NCI-H526 treated with DMSO at 0.1 percent for 48 hours (cell line): ENCODE measurements around the gene TINAGL1.

Experiments used
- DNase-seq: peaks from one replicate; lab custom pipeline; 2025; lab: John Stamatoyannopoulos, UW

TINAGL1 gene, protein sequence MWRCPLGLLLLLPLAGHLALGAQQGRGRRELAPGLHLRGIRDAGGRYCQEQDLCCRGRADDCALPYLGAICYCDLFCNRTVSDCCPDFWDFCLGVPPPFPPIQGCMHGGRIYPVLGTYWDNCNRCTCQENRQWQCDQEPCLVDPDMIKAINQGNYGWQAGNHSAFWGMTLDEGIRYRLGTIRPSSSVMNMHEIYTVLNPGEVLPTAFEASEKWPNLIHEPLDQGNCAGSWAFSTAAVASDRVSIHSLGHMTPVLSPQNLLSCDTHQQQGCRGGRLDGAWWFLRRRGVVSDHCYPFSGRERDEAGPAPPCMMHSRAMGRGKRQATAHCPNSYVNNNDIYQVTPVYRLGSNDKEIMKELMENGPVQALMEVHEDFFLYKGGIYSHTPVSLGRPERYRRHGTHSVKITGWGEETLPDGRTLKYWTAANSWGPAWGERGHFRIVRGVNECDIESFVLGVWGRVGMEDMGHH

DNA sequence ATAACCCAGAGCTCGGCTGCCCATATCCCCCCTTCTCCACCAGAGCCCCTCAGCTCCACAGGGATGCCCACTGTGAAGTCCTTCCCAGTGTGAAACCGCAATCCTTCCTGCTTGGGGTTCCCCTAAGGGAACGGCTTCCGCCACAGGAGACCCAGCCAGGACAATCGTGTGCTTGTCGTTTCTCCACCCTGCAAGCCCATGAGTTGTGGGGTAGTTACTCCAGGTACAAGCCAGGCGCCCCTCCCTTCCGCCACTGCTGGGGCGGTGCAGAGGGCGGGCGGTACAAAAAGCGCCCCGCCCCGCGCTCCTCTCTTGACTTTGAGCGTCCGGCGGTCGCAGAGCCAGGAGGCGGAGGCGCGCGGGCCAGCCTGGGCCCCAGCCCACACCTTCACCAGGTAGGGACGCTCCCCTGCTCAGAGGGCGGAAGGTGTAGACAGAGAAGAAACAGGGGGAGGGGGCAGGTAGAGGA lies at the start of gene TINAGL1:
TSS of gene TINAGL1 (plus strand) at position 315 of the 469 bp plus-strand sequence. CDS start 634 bp downstream, outside the sequence.
- no peak for DNase-seq

DNA sequence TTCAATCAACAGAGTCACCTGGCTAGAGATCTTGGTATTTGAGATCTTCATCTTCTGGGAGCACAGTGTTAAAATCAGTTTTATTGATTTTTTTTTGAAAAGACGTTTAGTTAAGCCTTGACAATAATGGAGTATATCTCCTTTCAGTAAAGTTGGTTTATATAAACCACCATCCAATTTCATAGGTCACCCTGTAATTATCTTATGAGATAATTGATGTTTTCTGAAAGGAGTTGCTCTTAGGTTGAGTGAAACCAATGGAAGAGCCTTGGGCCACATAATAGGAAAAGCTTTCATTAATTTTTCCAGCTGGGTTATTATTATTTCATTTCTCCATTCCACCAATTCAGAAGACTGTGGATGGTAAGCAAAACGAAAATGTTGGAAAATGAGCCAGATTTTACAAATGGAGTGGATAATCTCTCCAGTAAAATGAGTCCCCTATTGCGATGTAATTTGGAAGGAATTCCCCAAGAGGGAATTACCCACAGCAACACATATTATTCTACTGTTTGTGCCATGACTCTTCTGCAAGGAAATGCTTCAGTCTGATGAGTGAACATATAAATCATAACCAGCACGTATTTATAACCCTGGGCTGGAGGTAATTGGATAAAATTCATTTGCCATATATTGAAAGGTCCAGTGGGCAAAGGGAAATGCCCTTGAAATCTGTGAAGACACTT lies 46.2 kb upstream of the TINAGL1 start:
- no peak for DNase-seq

DNA sequence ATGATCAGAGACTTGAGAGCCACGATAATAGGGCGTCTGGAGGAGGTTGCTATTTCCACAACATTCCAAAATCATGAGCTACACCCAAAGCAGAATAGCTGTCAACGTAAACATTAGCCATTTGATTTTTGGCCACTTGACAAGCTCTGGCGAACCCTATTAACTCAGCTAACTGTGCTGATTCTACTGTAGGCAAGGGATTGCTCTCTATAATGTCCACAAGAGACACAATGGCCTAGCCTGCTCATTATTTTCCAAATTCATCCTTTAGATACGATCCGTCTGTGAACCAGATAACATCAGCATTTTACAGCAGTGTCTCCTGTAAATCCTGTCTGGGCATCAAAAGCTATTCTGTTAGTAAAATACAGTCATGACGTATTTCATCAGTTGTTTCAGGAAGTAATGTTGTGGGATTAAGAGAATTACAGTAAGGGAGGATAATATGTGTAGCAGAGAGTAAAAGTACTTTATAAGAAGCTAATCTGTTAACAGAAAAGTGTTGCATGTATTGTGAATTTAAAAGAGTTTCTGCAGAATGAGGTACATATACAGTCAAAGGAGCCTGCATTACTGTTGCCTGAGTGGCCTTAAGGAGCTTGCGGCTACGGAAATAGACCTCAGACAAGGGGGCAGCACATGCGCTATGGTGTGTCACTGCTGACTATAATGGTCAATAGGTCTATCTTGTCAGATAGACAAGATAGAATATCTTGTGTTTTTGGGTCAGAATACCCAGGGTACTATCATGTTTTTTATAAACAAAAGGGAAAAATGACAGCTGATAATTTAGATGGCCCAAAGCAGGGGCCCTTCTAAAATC lies 44.9 kb upstream of the TINAGL1 start:
- DNase-seq = no peak

DNA sequence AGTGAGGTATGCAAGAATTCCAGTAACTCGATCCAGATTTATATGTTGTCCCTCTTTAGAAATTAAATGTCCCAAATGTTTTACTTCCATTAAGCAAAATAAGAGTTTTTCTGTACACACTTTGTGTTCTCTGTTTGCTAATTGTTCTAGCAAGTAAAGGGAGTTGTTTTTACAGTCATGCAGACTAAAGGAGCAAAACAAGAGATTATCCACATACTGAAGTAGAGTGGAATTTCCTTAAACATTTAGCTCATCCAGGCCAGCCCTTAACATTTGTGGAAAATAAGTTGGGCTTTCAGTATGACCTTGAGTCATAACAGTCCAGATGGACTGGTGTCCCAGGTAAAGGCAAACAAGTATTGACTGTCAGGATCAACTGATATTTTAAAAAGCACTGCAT lies 44.1 kb upstream of the TINAGL1 start:
- no peak for DNase-seq

DNA sequence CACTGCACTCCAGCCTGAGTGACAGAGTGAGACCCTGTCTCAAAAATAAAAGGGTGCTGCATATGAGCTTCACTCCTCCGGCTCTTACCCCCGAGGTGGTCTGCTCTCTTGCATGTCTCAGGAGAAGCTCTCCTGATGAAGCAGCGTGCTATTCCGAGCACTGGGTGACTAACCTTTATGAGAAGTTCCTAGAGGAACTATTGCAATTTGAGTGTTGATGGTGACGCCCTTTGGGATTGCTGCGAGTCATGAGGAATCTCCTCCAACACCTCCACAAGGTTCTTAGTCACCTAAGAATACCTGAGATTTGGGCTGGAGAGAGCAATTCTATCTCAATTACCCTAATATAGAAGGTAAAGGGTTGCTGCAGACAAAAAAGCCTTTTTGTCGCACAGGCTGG lies 40.8 kb upstream of the TINAGL1 start:
- no peak for DNase-seq

DNA sequence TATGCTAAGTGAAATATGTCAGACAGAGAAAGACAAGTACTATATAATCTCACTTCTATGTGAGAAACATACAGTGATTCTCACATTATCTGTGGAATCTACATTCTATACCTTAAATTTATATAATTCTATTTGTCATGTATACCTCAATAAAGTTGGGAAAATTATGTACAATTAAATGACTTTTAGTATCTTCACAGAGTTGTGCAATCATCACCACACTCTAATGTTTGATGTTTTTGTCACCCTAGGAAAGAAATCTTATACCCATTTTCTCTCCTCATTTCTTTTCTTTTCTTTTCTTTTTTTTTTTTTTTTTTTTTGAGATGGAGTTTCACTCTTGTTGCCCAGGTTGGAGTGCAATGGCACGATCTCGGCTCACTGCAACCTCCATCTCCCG lies 37.0 kb upstream of the TINAGL1 start:
- no peak for DNase-seq

DNA sequence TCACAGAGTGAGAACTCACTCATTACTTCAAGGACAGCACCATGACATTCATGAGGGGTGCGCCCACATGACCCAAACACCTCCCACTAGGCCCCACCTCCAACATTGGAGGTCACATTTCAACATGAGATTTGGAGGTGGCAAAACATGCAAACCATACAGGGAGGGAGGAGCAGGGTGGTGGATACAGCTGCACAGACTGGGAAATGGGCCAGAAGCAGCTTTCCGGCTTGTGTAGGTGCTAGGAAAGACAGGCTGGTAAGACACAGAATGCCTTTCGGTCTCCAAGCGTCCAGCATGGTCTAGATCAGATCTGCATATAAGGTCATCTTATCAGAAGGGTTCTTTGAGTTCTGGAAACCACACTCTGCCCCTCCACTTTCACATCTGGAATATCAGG lies 35.1 kb upstream of the TINAGL1 start:
- no peak for DNase-seq

DNA sequence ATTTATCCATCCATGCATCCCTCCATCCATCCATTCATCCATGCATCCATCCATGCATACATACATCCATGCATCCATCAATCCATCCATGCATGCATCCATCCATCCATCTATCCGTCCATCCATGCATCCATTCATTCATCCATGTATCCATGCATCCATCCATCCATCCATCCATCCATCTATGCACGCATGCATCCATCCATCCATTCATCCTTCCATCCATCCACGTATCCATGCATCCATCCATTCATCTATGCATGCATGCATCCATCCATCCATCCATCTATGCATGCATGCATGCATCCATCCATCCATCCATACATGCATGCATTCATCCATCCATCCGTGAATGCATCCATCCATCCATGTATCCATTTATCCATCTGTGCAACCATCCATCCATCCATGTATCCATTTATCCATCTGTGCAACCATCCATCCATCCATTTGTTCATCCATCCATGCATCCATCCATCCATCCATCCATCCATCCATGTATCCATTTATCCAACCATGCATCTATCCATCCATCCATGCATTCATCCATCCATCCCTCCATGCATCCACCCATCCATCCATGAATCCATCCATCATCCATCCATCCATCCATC lies 30.3 kb upstream of the TINAGL1 start:
- no peak for DNase-seq

DNA sequence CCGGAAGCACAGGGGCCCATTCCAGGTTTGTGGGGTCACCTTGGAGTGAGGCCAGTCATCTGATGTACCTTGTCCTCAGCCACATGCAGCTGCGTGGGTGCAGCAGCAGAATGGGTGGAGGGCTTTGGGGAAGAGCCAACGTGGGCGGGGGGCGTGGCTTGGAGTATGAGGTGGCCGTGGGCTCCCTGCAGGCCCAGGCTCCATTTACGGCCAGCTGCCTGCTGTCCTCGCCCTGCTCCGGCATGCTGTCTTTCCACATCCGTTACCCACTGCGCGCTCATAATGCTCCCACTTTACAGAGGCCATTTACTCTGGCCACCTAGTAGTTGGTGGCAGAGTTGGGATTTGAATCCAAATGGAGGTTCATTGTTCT lies 27.8 kb upstream of the TINAGL1 start:
- no peak for DNase-seq

DNA sequence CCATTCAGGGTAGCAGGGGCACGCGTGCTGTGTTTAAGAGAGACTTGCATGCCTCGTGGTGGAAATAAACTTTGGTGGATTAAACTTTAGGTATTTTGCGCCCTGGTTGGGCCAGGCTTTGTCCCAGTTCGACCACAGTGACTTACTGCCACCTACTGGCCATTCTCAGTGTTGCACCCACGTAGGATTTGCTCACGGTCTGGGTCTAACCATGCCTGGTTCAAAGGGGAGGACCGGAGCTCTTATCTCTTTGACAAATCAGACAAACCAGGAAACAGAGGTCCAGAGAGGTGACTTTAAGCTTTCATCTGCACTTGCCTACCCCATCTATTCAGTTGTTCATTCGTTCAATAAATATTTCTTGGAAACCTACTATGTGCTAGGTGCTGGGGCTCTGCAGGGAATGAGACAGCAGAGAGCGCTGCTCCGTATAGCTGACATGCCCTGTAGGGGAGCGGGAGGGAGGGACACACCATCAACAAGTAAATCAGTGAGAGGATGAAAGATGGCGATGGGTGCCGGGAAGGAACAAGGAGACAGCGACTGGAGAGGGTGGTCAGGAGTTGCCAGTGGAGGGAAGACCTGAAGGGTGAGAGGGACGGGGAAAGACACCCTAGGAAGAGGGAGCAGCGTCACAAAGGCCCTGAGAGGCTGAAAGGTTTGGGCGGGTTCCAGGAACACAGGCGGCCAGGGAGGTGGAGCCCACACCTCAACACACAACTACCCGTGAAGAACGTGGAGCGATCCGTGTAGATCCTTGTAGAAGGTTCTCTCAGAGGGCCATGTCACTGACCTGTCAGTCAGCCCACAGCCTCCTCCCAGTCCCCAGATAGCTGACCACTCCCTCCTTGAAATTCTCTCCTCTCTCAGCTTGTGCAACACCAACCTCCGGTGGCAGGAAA lies 27.2 kb upstream of the TINAGL1 start:
- peak; percentile 80 for DNase-seq

DNA sequence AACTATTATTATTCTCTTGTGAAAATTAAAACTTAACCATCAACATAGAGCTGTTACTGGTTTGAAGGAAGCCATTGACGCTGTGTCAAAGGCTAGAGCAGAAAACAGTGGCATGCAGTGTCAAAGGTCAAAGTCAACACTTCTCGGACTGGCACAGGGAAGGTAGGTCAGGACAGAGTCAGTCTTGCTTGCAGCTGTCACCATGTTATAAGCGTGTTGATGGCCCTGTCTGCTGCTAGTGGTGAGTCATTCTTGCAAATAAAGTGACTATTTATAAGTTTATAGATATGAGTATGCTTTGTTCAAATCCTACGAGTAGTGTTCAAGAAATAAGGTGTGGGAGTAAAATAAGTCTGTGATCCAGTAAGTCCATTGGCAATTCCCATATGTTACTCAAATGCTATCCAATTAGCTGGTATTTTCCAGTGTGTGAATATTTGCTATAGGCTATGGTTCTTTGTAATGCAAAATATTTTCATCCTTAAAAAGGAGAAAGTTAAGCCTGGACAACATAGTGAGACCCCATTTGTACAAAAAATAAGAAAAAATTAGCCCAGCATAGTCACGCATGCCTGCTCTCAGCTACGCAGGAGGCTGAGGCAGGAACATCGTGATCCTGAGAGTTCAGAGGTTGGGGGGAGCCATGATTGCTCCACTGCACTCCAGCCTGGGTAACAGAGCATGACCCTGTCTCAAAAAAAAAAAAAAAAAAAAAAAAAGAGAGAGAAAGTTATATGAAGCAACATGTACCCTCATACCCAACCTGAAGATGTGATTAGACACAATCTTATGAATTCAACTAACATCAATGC lies 26.3 kb upstream of the TINAGL1 start:
- DNase-seq = no peak

DNA sequence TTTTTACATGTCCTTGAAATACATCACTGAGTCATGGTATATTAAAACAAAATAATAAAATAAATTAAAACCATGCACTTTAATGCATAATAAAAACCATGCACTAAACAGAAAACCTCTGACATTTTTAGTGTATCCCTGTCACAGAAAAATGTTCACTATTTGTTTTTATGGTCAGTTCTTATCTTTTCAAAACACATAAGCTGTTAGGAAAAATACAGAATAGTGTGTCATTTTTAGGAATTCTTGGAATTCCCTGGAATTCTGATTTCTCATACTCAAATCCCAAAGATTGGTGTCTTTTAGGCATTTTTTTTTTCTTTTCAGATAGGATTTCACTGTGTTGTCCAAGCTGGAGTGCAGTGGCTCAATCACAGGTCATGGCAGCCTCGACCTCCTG lies 25.1 kb upstream of the TINAGL1 start:
- no peak for DNase-seq

DNA sequence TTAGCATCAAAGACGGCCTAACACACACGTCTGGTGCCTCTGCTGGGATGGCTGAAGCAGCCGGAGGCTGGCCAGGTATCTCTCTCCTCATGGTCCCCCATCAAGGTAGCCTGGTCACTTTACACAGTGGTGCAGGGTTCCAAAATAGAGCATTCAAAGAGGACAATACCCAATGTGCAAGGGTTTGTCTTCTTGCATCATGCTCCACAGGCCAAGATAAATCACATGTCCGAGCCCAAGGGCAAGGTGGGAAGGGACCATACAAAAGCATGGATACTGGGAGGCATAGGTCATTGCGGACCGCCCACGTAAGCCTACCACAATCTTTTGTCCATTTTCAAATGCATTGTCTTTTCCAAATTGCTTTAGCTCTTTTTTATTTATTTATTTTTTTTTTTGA lies 23.8 kb upstream of the TINAGL1 start:
- no peak for DNase-seq

DNA sequence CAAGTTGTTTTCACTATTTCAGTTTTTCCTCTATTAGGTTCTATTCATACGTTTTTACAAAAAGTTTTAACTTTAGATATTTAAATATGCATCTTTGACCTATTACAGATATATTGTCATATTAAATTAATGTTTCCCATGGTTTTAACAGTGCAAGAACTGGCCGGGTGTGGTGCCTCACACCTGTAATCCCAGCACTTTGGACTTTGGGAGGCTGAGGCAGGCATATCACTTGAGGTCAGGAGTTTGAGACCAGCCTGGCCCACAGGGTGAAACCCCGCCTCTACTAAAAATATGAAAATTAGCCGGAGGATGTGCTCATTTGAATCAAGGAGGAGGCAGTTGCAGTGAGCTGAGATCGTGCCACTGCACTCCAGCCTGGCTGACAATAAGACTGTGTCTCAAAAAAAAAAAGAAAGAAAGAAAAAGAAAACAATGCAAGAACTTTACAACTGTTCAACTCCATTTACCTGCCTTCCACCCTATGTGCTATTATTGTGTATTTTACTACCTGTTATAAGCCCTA lies 19.8 kb upstream of the TINAGL1 start:
- no peak for DNase-seq

DNA sequence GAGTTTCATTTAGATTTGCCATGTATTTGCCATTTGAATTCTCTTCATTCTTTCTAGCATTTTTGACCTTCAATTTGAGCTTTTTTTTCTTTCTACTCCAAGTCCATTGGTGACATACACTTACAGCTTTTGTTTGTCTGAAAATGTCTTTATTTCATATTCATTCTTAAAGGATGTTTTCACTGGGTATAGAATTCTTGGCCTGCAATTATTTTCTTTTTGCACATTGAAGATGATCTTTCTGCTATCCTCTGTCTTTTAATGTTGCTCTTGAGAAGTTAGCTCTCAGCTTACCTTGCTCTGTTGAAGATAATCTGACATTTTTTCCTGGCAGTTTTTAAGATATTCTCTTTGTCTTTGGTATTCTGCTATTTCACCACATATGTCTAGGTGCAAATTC lies 16.6 kb upstream of the TINAGL1 start:
- DNase-seq = no peak

DNA sequence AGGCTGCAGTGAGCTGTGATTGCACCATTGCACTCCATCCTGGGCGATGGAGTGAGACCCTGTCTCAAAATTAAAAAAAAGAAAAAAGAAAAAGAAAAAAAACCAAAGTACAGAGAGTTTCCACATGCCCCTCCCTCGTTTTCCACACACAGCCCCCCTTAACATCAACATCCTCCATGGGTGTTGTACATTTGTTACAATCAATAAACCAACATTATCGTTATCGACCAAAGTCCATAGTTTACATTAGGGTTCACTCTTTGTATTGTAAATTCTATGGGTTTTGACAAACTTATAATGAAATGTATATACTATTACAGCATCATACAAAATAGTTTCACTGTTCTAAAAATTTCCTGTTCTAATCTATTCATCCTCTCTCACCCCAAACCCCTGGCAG lies 15.9 kb upstream of the TINAGL1 start:
- no peak for DNase-seq

DNA sequence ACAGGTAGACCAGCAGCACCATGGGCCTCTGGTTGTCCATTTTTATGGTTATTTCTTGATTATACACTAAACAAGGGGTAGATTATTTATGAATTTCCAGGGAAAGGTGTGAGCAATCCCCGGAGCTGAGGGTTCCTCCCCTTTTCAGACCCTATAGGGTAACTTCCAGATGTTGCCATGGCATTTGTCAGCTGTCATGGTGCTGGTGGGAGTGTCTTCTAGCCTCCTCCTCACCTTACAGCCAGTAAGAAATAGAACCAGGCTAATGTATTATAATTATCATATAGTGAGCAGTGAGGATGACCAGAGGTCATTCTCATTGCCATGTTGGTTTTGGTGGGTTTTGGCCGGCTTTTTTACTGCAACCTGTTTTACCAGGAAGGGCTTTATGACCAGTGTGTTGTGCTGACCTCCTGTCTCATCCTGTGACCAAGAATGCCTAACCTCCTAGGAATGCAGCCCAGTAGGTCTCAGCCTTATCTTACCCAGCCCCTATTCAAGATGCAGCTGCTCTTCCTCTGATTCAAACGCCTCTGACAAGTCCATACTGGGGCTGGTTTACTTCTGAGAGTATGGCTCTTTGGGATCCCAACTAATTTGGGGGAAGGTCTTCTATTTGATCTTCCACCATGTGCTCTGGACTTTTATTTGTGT lies 13.5 kb upstream of the TINAGL1 start:
- no peak for DNase-seq

DNA sequence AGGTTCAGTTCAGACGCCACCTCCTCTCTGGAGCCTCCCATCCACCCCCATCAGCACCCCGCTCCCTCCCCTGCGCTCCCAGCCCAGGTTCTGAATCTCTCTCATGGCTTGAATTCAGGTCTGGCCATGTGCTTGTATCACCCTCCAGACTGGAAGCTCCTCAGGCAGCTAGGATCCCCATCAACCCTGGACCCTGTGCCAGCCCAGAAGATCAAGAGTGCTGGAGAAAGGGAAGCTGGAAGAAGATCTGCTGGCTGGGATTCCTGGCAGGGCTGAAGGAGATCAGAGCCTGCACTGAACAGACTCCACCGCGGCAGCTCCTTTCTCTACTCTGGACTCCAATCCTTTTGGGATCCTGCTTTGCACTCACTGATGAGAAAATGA lies 11.7 kb upstream of the TINAGL1 start:
- no peak for DNase-seq

DNA sequence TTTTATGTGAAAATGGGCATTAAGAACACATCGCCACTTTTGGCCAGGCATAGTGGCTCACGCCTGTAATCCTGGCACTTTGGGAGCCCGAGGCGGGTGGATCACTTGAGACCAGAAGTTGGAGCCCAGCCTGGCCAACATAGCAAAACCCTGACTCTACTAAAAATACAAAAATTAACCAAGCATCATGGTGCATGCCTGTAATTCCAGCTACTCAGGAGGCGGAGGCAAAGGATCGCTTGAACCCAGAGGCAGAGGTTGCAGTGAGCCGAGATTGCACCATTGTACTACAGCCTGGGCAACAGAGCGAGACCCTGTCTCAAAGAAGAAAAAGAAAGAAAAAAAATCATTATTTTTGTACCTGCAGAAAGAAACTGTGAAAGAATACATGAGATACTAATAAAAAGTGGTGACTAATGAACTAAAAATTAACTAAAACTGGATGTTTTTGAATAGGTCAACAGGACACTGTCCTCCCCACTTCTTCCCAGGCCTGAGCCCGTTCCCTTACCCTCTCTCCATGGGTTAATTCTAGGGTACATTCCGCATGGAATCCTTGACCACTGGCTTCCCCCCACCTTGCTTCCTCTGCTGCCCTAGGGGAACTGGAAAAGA lies 8.3 kb upstream of the TINAGL1 start:
- no peak for DNase-seq
